GM23248 (cell line): ENCODE data around the gene FAM171A2.

Experiments
- EZH2 ChIP-seq: fragments of 200-600 bp; sonication (generic); IDR thresholded peaks from 2 replicates; pipeline ENCODE4 v1.6.1; 2018; ENCODE audit warnings: antibody characterized with exemption, mild to moderate bottlenecking; ENCODE audit not compliant: insufficient read depth, poor library complexity, severe bottlenecking
- EZH2phosphoT487 ChIP-seq: fragments of 200-600 bp; sonication (generic); IDR thresholded peaks from 2 replicates; pipeline ENCODE4 v1.6.1; 2018; ENCODE audit warnings: antibody characterized with exemption, moderate library complexity, mild to moderate bottlenecking, low read depth; ENCODE audit not compliant: insufficient read depth

DNA sequence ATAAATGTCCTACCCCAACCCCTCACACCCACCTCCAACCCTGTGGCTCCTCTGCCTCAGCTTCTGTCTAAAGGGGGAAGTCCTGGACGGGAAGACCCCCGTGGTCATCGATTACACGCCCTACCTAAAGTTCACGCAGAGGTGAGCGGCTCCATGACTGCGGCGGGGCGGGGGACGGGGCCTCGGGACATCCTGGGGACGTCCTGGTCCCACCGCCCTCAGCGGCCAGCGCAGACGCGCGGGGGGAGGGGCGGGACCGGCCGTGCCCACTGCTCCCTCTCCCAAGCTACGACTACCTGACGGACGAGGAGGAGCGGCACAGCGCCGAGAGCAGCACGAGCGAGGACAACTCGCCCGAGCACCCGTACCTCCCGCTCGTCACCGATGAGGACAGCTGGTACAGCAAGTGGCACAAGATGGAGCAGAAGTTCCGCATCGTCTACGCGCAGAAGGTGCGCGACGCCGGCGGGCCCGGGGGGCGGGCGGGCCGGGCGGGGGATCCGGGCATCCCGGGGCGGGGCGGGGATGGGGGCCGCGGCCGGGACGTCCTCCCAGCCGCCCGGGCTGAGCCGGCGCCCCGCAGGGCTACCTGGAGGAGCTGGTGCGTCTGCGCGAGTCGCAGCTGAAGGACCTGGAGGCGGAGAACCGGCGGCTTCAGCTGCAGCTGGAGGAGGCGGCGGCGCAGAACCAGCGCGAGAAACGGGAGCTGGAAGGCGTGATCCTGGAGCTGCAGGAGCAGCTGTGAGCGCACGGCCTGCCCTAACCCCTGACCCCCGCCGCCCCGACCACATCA, 48.6 kb downstream of the FAM171A2 start:
- TF ChIP-seq EZH2phosphoT487 (no peak), EZH2 (no peak)
